CD4-positive, alpha-beta T cell treated with Interleukin-6 for 4 hours (primary cell): ENCODE results near the gene CTIF.
A peak's percentile ranks its signal among the peaks of the same experiment; 100 is the strongest.

Source experiments
- DNase-seq: peaks from one replicate; pipeline ENCODE4 v3.0.0-alpha.2; 2020; ENCODE audit warnings: mixed read lengths

Gene CTIF

GRCh38 chr18:48780913-48781162, 242.0 kb downstream of the CTIF start:
- no peak for DNase-seq

- DNase-seq, result no peak
These were observed 242.5 kb downstream of the CTIF start for GRCh38 chr18:48781163-48781987.

- no peak for DNase-seq
These were observed 243.1 kb downstream of the CTIF start for GRCh38 chr18:48781988-48782363.

DNA sequence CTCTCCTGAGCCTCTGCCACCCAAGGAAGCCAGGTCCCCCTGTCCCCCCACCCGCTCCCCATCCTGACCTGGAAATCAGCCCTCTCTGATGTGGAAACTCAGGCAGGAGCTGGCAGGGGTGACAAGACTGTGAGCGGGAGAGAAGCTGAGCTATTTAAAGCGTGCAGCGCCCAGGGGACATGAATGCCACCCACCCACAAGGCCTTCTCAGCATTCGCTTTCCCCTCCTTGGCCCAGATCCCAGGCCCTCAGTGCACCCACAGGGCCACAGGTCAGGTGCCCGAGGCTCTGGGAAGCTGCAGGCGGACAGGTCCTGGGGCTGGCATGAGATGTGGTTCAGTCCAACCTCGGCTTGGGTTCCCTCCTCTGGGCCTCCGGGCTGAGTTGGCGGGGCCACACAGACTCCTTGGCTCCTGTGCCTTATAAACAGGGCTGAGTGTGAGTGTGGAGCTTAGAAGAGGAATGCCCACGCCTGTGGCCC, 243.6 kb downstream of the CTIF start:
- DNase-seq, result no peak

GRCh38 chr18:48783616-48784520, 245.0 kb downstream of the CTIF start:
- no peak for DNase-seq

- no peak for DNase-seq
These were observed 245.8 kb downstream of the CTIF start for GRCh38 chr18:48784656-48785055.

GRCh38 chr18:48785091-48785614, 246.3 kb downstream of the CTIF start:
- peak; percentile 17 for DNase-seq

GRCh38 chr18:48785736-48786454, 247.1 kb downstream of the CTIF start:
- DNase-seq, result no peak

DNA sequence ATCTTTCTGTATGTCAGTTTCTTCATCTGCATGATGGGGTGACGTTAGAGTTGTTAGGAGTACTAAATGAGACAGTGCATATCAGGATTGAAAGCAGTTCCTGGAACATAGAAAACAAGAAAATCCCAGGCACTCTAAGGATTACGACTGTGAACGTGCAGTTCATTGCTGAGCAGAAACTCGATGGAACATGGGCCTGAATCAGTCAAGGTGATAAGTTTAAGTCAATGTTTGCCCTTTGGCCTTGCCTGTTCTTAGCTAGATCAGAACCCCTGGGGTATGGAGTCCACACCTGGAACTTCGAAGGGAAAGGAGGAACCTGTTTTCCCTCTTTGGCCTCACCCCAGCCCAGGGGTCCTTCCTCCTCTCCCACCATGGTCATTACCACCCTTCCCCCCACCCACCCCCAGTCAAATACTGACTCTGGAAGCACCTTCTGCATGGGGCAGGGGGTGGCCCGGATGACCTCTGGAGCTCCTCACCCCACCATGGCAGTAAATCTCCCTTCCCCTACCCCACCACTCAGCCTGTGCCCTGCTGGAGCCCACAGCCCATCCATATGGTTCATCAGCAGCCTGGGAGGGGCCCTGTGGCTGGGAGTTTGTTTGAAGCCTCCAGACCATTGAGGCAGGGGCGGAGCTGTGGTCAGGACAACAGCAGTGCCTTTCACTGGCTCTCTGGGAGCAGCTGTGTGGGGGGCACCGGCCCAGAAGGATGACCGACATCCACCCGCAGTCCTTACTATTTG, 247.8 kb downstream of the CTIF start:
- no peak for DNase-seq

GRCh38 chr18:48787203-48788151, 248.6 kb downstream of the CTIF start:
- no peak for DNase-seq

GRCh38 chr18:48788373-48788772, 249.5 kb downstream of the CTIF start:
- DNase-seq, result no peak

- DNase-seq, result no peak
These were observed 250.5 kb downstream of the CTIF start for GRCh38 chr18:48789259-48789812.

- DNase-seq, result no peak
These were observed 251.5 kb downstream of the CTIF start for GRCh38 chr18:48790226-48790863.

DNA sequence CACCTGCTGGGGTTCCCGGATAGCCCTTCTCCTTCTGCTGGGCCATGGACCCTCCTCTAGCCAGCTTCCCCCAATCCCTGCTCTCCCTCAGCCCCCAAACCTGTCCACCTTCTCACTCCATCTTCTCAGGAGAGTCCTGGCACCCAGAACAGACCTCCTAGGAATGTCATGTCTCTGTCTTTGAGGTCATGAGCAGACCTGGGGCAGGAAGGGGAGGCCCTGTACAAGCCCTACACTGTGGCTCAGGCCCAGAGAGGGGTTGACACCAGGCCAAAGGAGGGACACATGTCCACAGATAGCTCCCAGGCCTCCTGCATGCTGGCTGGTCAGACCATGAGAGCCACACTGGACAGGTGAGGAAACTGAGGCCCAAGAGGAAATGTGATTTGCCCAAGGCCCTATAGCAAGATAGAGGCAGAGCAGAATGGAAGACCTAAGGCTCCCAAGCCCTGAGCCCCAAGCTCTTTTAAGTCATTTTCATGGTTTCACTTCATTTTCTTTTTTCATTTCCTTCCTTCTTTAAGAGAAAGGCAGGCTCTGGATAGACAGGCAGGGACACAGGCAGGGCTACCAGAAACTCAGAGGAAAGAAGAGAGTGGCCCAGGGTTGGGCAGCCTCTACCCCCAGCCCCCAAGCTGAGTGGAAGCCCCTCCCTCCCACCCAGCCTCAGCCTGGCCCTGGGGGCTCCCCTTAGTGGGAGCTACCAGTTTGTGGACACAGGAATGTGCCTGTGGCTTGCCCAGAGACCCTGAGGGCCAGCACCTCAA, 252.2 kb downstream of the CTIF start:
- no peak for DNase-seq

DNA sequence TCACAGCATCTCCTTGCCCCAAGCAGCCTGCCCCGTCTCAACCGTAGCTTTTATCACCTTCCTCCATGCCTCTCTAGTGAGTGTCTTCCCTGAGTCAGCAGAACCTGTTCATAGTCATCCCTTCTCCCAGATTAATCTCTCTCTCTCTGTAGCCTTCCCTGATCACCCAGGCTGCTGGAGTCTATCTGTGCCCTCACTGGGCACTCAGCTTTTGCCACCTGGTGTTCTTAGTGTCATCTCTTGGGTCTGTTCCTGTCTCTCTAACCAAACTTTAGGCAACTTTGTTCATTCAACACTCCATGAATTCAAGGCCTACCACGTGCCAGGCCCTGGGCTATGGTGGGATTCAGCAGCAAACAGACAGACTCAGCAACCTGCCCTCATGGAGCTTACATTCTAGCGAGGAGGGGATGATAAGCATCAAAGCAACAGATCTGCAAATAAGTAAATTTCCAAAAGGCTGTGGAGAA, 252.8 kb downstream of the CTIF start:
- DNase-seq, result no peak

- DNase-seq, result no peak
These were observed 253.3 kb downstream of the CTIF start for GRCh38 chr18:48792141-48792540.

DNA sequence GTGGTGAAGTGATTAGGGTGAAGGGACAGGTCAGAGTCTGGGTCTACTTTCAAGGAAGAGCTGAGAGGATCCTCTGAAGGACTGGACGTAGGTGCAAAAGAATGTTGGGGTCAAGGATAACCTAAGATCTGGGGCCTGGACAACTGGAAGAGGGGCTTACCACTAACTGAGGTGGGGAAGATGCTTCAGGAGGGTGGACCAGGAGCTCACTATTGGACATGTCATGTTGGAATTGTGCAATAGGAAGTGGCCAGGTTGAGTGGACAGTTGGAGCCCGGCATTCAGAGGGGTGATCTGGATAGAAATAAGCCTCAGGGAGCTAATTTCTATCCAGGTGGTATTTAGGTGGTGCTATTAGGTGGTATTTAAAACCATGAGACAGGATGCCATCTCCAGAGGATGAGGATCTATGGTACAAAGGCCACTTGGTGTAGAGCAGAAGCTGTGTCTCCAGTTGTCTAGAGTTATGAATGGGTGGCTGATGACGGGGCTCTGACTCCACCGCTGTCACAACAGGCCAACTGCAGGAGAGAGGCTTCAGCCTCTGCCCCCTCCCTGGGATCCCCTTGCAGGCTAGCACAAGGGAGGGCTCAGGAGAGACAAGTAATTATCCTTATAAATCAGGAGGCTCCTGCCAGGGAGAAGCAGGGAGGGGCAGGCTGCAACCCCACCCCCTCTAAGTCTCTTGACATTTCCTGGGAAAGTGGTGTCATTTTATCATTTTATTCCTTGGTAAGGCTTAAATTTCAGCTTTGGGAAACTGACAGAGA, 254.0 kb downstream of the CTIF start:
- no peak for DNase-seq

- no peak for DNase-seq
These were observed 255.6 kb downstream of the CTIF start for GRCh38 chr18:48794251-48794970.
